SK-N-SH (cell line): ENCODE data around the gene NRN1L. TPM values are rescaled to one million over a fixed set of nuclear protein-coding genes. Genes with fewer than 3 reads are reported as not detected.

Experiments
- CTCF ChIA-PET: fragments of 300-600, 350-600 bp; formaldehyde crosslinking; extraction: SDS; loops from one replicate; lab custom pipeline; 2021; lab: Yijun Ruan, JAX
- POLR2A ChIA-PET: fragments of 350-600 bp; sonication (Branson Sonifier 250); formaldehyde crosslinking; extraction: SDS; loops from one replicate; lab custom pipeline; 2020; ENCODE audit warnings: antibody characterized with exemption, inconsistent platforms; lab: Yijun Ruan, JAX
- DNase-seq: peaks from one replicate; pipeline ENCODE4 v3.0.0; 2012
- H2AFZ ChIP-seq: fragments of 200-600 bp; sonication (generic); 2 replicates; pipeline ENCODE4 v1.8.1; 2016; ENCODE audit warnings: antibody characterized with exemption, mild to moderate bottlenecking, low read depth
- H3F3A ChIP-seq: fragments of 200-600 bp; sonication (generic); replicated peaks from 2 replicates; pipeline ENCODE3; 2016; ENCODE audit warnings: antibody characterized with exemption, mild to moderate bottlenecking; ENCODE audit not compliant: insufficient read depth
- H3K27ac ChIP-seq, 2 experiments: fragments of 200-500 bp in 1 of 2; fragments of 200-600 bp in 1 of 2; sonication (Bioruptor generic) in 1 of 2; sonication (generic), shearing (Covaris generic) in 1 of 2; 2 replicates each; pipeline versions ENCODE4 v1.5.1 to v1.6.1; 2014 to 2016; ENCODE audit warnings: low read depth in 2 of 2, inconsistent platforms in 1 of 2, low read length in 1 of 2, mild to moderate bottlenecking in 1 of 2, mixed read lengths in 1 of 2
- H3K27me3 ChIP-seq: fragments of 200-600 bp; sonication (generic), shearing (Covaris generic); 2 replicates; pipeline ENCODE4 v1.6.1; 2016; ENCODE audit warnings: mixed run types; ENCODE audit not compliant: insufficient read depth
- H3K36me3 ChIP-seq, 2 experiments: fragments of 200-500 bp in 1 of 2; fragments of 200-600 bp in 1 of 2; sonication (Bioruptor generic) in 1 of 2; sonication (generic) in 1 of 2; replicated peaks in 1 of 2; 2 replicates each; pipeline versions ENCODE3 to v1.5.1; 2014 to 2016; ENCODE audit warnings: low read length in 1 of 2, mild to moderate bottlenecking in 1 of 2; ENCODE audit not compliant: insufficient read depth in 2 of 2, control insufficient read depth in 1 of 2
- H3K4me1 ChIP-seq, 2 experiments: fragments of 200-500 bp in 1 of 2; fragments of 200-600 bp in 1 of 2; sonication (Bioruptor generic) in 1 of 2; sonication (generic), shearing (Covaris generic) in 1 of 2; 2 replicates each; pipeline versions ENCODE4 v1.5.1 to v1.6.1; 2014 to 2016; ENCODE audit warnings: low read depth in 1 of 2, low read length in 1 of 2, mixed run types in 1 of 2; ENCODE audit not compliant: insufficient read depth in 2 of 2, control insufficient read depth in 1 of 2
- H3K4me2 ChIP-seq: fragments of 200-600 bp; sonication (generic), shearing (Covaris generic); 2 replicates; pipeline ENCODE4 v1.6.1; 2017; ENCODE audit warnings: mixed run types
- H3K4me3 ChIP-seq, 2 experiments: fragments of 200-500 bp in 1 of 2; fragments of 200-600 bp in 1 of 2; sonication (Bioruptor generic) in 1 of 2; sonication (generic), shearing (Covaris generic) in 1 of 2; 2 replicates each; pipeline versions ENCODE4 v1.5.1 to v1.8.1; 2014 to 2016; ENCODE audit warnings: low read depth in 2 of 2, inconsistent platforms in 1 of 2, low read length in 1 of 2, mild to moderate bottlenecking in 1 of 2, mixed read lengths in 1 of 2, moderate library complexity in 1 of 2
- H3K79me2 ChIP-seq: fragments of 200-600 bp; sonication (generic); 2 replicates; pipeline ENCODE4 v1.8.1; 2017; ENCODE audit warnings: mild to moderate bottlenecking; ENCODE audit not compliant: insufficient read depth
- H3K9ac ChIP-seq: fragments of 200-600 bp; sonication (generic); 2 replicates; pipeline ENCODE4 v1.6.1; 2017; ENCODE audit warnings: mixed run types
- H3K9me2 ChIP-seq: fragments of 200-600 bp; sonication (generic); 2 replicates; pipeline ENCODE4 v1.6.1; 2017; ENCODE audit warnings: mixed run types
- H3K9me3 ChIP-seq: fragments of 200-600 bp; sonication (generic); 2 replicates; pipeline ENCODE4 v1.6.1; 2017; ENCODE audit warnings: mixed run types, mild to moderate bottlenecking, moderate library complexity
- H4K20me1 ChIP-seq: fragments of 200-600 bp; sonication (generic); 2 replicates; pipeline ENCODE4 v1.6.1; 2017; ENCODE audit warnings: mild to moderate bottlenecking, mixed run types; ENCODE audit not compliant: insufficient read depth
- CHD2 ChIP-seq: fragments of 150-350 bp; IDR thresholded peaks from 2 replicates; pipeline ENCODE4 v1.6.1; 2018; ENCODE audit warnings: low read length; ENCODE audit not compliant: partially characterized antibody
- EZH2phosphoT487 ChIP-seq: fragments of 200-600 bp; sonication (generic); IDR thresholded peaks from 2 replicates; pipeline ENCODE4 v1.6.1; 2017; ENCODE audit warnings: low read depth, mixed run types, mild to moderate bottlenecking, antibody characterized with exemption, moderate library complexity, borderline replicate concordance
- FOXJ3 ChIP-seq: sonication (generic); formaldehyde crosslinking; IDR thresholded peaks from 2 replicates; pipeline ENCODE4 v1.5.1; 2020; ENCODE audit warnings: mild to moderate bottlenecking, missing genetic modification reagents
- FOXM1 ChIP-seq: IDR thresholded peaks from 2 replicates; pipeline ENCODE4 v1.4.0; 2012; ENCODE audit warnings: low read depth, mild to moderate bottlenecking
- GABPA ChIP-seq: IDR thresholded peaks from 2 replicates; pipeline ENCODE4 v1.4.0; 2012; ENCODE audit warnings: low read depth, mild to moderate bottlenecking
- GATA2 ChIP-seq: sonication (generic); formaldehyde crosslinking; IDR thresholded peaks from 2 replicates; pipeline ENCODE4 v1.5.0; 2020; ENCODE audit warnings: mild to moderate bottlenecking, missing genetic modification reagents
- IRF3 ChIP-seq: fragments of 150-350 bp; IDR thresholded peaks from 2 replicates; pipeline ENCODE4 v1.6.1; 2016; ENCODE audit warnings: mild to moderate bottlenecking, low read depth, low read length
- JUND ChIP-seq: IDR thresholded peaks from 2 replicates; pipeline ENCODE4 v1.4.0; 2012
- MEF2A ChIP-seq: IDR thresholded peaks from 2 replicates; pipeline ENCODE4 v1.4.0; 2012; ENCODE audit warnings: low read depth, borderline replicate concordance
- MXI1 ChIP-seq: IDR thresholded peaks from 2 replicates; pipeline ENCODE4 v1.6.1; 2012; ENCODE audit warnings: mild to moderate bottlenecking, low read depth, low read length, improper control_type of control experiment
- NRF1 ChIP-seq: IDR thresholded peaks from 2 replicates; pipeline ENCODE4 v1.6.1; 2012; ENCODE audit warnings: low read depth, mild to moderate bottlenecking, low read length
- PBX3 ChIP-seq: IDR thresholded peaks from 2 replicates; pipeline ENCODE4; 2012
- RCOR1 ChIP-seq: fragments of 150-350 bp; IDR thresholded peaks from 2 replicates; pipeline ENCODE4 v1.6.1; 2017; ENCODE audit warnings: antibody characterized with exemption, low read length
- RXRA ChIP-seq: IDR thresholded peaks from 2 replicates; pipeline ENCODE4 v1.4.0; 2012; ENCODE audit warnings: low read depth, mild to moderate bottlenecking, borderline replicate concordance
- SIN3A ChIP-seq: IDR thresholded peaks from 2 replicates; pipeline ENCODE4 v1.6.1; 2012; ENCODE audit warnings: low read depth, mild to moderate bottlenecking, low read length, moderate library complexity, borderline replicate concordance
- SMC3 ChIP-seq: IDR thresholded peaks from 2 replicates; pipeline ENCODE4 v1.6.1; 2012; ENCODE audit warnings: low read depth, low read length, improper control_type of control experiment
- TAF1 ChIP-seq: IDR thresholded peaks from 2 replicates; pipeline ENCODE4 v1.6.1; 2012; ENCODE audit warnings: low read depth, mild to moderate bottlenecking, low read length, moderate library complexity, borderline replicate concordance
- TCF12 ChIP-seq: IDR thresholded peaks from 2 replicates; pipeline ENCODE4 v1.4.0; 2012
- TEAD4 ChIP-seq: IDR thresholded peaks from 2 replicates; pipeline ENCODE4 v1.4.0; 2012; ENCODE audit warnings: mild to moderate bottlenecking, borderline replicate concordance; ENCODE audit not compliant: insufficient read depth
- USF2 ChIP-seq: fragments of 150-350 bp; IDR thresholded peaks from 2 replicates; pipeline ENCODE4 v1.6.1; 2017; ENCODE audit warnings: antibody characterized with exemption, low read length, low read depth, borderline replicate concordance
- YY1 ChIP-seq: IDR thresholded peaks from 2 replicates; pipeline ENCODE4 v1.4.0; 2012; ENCODE audit warnings: low read depth, mild to moderate bottlenecking
- WGBS: methylation state at CpG from one replicate; pipeline ENCODE4 v1.1.6; 2017; ENCODE audit warnings: low lambda C conversion rate; 5-methylcytosine and 5-hydroxymethylcytosine counted together
- polyA plus RNA-seq, 3 experiments: library from polyadenylated mRNA; depleted of rRNA; stranded (reverse); fragments of >200 nt; gene quantifications; 2 replicates each; pipeline ENCODE4 v1.2.3, GENCODE V29; 2012
- TF ChIP-seq, protein P1 (sequence below): fragments of 200-600 bp; sonication (generic); IDR thresholded peaks from 2 replicates; pipeline ENCODE4 v1.6.1; 2017; ENCODE audit warnings: antibody characterized with exemption, mild to moderate bottlenecking, moderate library complexity

The NRN1L gene
- polyA plus RNA-seq, 1 of the 3 experiments (the other 2 are of a cell fraction): 0.41 TPM

GRCh38 chr16:67879462-67879861, 5.2 kb upstream of the NRN1L start:
- CTCF ChIA-PET: interaction anchor here (1.4 to 22.4 kb wide), 3 partner anchors 52 to 217 kb away, joined by 4 to 564 read pairs (median 12); partner anchors contain the start of genes CTRL, LCAT and PSMB10
- no peak overlapping the region for H2AFZ ChIP-seq
- H3K79me2 ChIP-seq: peaks cover 25% of the 10 kb centered on the region
- H3K36me3 ChIP-seq: peaks cover 21 to 83% of the 10 kb centered on the region in 2 experiments
- H3K9ac ChIP-seq: no peak overlapping the region
- peaks cover 13% of the 10 kb centered on the region for H3F3A ChIP-seq
- no peak overlapping the region for H3K4me2 ChIP-seq
- 97% methylated on average over 12 of the region's 12 CpGs for WGBS
- peaks cover 32% of the 10 kb centered on the region for H4K20me1 ChIP-seq
- no peaks in the 10 kb centered on the region for H3K9me3 ChIP-seq
- H3K27me3 ChIP-seq: no peaks in the 10 kb centered on the region
- no peak for TF ChIP-seq RXRA
- no peak for TF ChIP-seq IRF3
- no peak for TF ChIP-seq FOXM1
- TF ChIP-seq GABPA: no peak
- TF ChIP-seq TAF1: no peak
- no peak for TF ChIP-seq NRF1
- TF ChIP-seq, all 33 proteins: peak for 0
- H3K4me1 ChIP-seq: peaks cover 7 to 10% of the 10 kb centered on the region in 2 experiments; a peak in 2 of 4 replicates
- no peak overlapping the region for H3K27ac ChIP-seq
- no peak for DNase-seq
- no peak overlapping the region for H3K4me3 ChIP-seq
- POLR2A ChIA-PET: no interaction called here
- no peaks in the 10 kb centered on the region for H3K9me2 ChIP-seq

- Histone ChIP-seq H3K9ac (no peak overlapping the region), H3K79me2 (peaks cover 20% of the 10 kb centered on the region), H3K4me1 (peaks cover 7 to 11% of the 10 kb centered on the region in 2 experiments; a peak in 2 of 4 replicates), H2AFZ (no peak overlapping the region), H3K36me3 (peaks cover 21 to 83% of the 10 kb centered on the region in 2 experiments), H3K9me3 (no peaks in the 10 kb centered on the region), H4K20me1 (peaks cover 28% of the 10 kb centered on the region), H3F3A (peaks cover 14% of the 10 kb centered on the region), H3K9me2 (no peaks in the 10 kb centered on the region), H3K4me2 (no peak overlapping the region), H3K27me3 (no peaks in the 10 kb centered on the region), H3K27ac (no peak overlapping the region), H3K4me3 (no peak overlapping the region)
- no peak for DNase-seq
- 92% methylated on average over 5 of the region's 5 CpGs for WGBS
- ChIA-PET POLR2A (no interaction called here), CTCF (interaction anchor here (1.4 to 22.4 kb wide), 3 partner anchors 51 to 217 kb away, joined by 4 to 564 read pairs (median 12); partner anchors contain the start of genes CTRL, LCAT and PSMB10)
- no peak for TF ChIP-seq RCOR1
- no peak for TF ChIP-seq TCF12
- TF ChIP-seq MEF2A: no peak
- TF ChIP-seq SIN3A: no peak
- no peak for TF ChIP-seq MXI1
- TF ChIP-seq GATA2 (CRISPR knock-in tag): no peak
- no peak for TF ChIP-seq JUND
- TF ChIP-seq CHD2: no peak
- no peak for TF ChIP-seq FOXJ3 (CRISPR knock-in tag)
- no peak for TF ChIP-seq RXRA
- no peak for TF ChIP-seq PBX3
- TF ChIP-seq NRF1: no peak
- TF ChIP-seq GABPA: no peak
- no peak for TF ChIP-seq SMC3
- TF ChIP-seq EZH2phosphoT487: no peak
- TF ChIP-seq YY1: no peak
- no peak for TF ChIP-seq USF2
- TF ChIP-seq, protein P1, sequence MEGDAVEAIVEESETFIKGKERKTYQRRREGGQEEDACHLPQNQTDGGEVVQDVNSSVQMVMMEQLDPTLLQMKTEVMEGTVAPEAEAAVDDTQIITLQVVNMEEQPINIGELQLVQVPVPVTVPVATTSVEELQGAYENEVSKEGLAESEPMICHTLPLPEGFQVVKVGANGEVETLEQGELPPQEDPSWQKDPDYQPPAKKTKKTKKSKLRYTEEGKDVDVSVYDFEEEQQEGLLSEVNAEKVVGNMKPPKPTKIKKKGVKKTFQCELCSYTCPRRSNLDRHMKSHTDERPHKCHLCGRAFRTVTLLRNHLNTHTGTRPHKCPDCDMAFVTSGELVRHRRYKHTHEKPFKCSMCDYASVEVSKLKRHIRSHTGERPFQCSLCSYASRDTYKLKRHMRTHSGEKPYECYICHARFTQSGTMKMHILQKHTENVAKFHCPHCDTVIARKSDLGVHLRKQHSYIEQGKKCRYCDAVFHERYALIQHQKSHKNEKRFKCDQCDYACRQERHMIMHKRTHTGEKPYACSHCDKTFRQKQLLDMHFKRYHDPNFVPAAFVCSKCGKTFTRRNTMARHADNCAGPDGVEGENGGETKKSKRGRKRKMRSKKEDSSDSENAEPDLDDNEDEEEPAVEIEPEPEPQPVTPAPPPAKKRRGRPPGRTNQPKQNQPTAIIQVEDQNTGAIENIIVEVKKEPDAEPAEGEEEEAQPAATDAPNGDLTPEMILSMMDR: no peak
- TF ChIP-seq TEAD4: no peak
Measured at GRCh38 chr16:67879936-67880335, 4.7 kb upstream of the NRN1L start.
